OCI-LY3 (cell line): ENCODE results near the gene CD24.

ENCODE experiments used
- EZH2phosphoT487 ChIP-seq: fragments of 200-600 bp; shearing (Covaris generic); IDR thresholded peaks from 2 replicates; pipeline ENCODE4 v1.6.1; 2018; ENCODE audit warnings: antibody characterized with exemption, mixed run types, low read depth
- TF ChIP-seq, protein P1 (sequence below): fragments of 200-600, 300-600 bp; sonication (generic); IDR thresholded peaks from 2 replicates; pipeline ENCODE4 v1.5.1; 2014; ENCODE audit warnings: antibody characterized with exemption, low read length, low read depth

DNA sequence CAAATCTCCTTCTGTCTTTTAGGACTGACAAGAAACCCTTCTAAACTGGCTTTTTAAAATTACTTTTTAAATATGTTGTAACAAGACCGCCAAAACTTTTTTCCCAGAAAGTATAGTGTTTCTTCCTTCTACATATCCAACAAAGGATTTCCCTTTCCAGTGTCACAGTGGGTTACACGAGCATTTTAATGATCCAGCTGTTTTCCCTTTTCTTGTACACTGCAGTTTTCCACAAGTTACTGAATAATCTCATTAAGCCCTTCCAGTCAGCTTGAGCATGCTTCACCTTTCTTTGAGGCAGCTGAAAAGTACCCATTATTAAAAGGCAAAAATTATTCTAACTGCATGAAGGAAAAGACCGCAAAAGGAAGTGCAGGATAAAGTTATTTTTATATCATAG lies 48.6 kb downstream of the CD24 start:
- TF ChIP-seq, protein P1, sequence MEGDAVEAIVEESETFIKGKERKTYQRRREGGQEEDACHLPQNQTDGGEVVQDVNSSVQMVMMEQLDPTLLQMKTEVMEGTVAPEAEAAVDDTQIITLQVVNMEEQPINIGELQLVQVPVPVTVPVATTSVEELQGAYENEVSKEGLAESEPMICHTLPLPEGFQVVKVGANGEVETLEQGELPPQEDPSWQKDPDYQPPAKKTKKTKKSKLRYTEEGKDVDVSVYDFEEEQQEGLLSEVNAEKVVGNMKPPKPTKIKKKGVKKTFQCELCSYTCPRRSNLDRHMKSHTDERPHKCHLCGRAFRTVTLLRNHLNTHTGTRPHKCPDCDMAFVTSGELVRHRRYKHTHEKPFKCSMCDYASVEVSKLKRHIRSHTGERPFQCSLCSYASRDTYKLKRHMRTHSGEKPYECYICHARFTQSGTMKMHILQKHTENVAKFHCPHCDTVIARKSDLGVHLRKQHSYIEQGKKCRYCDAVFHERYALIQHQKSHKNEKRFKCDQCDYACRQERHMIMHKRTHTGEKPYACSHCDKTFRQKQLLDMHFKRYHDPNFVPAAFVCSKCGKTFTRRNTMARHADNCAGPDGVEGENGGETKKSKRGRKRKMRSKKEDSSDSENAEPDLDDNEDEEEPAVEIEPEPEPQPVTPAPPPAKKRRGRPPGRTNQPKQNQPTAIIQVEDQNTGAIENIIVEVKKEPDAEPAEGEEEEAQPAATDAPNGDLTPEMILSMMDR, result no peak
- TF ChIP-seq EZH2phosphoT487, result no peak
